Gastrocnemius medialis (tissue), 4 donors: ENCODE data around the gene S100A11. TPM values are rescaled to one million over a fixed set of nuclear protein-coding genes. Genes with fewer than 3 reads are reported as not detected.

ENCODE experiments used
- ATAC-seq, 2 donors: fragments of 150-250 bp; one replicate each; pipeline ENCODE4 v1.9.1; 2016
- DNase-seq, 2 donors: peaks; one replicate each; pipeline ENCODE4 v3.0.0-alpha.2; 2019
- H3K27ac ChIP-seq, 4 donors: fragments of 200-600 bp; sonication (generic); 1 replicate in 1 of 4; 2 replicates in 3 of 4; pipeline ENCODE4 v1.5.1; 2016 to 2018; ENCODE audit warnings: mild to moderate bottlenecking in 2 of 4, moderate library complexity in 1 of 4
- H3K27me3 ChIP-seq, 3 donors: fragments of 200-600 bp; sonication (generic) in 2 of 3; 1 replicate in 1 of 3; 2 replicates in 2 of 3; pipeline versions ENCODE4 v1.5.1 to v1.6.0; 2016 to 2019; ENCODE audit warnings: mild to moderate bottlenecking in 1 of 3, moderate library complexity in 1 of 3
- H3K36me3 ChIP-seq, 2 donors: fragments of 200-600 bp; sonication (generic) in 1 of 2; one replicate each; pipeline ENCODE4 v1.5.1; 2017 to 2018
- H3K4me1 ChIP-seq, 2 donors: fragments of 200-600 bp; sonication (generic) in 1 of 2; one replicate each; pipeline ENCODE4 v1.5.1; 2016 to 2017; ENCODE audit warnings: mild to moderate bottlenecking in 2 of 2
- H3K4me3 ChIP-seq, 4 donors: fragments of 200-600 bp; sonication (generic) in 3 of 4; 1 replicate in 1 of 4; 2 replicates in 3 of 4; pipeline ENCODE4 v1.5.1; 2016 to 2019; ENCODE audit warnings: mild to moderate bottlenecking in 2 of 4
- H3K9me3 ChIP-seq, 3 donors: fragments of 200-600 bp; sonication (generic) in 2 of 3; 1 replicate in 1 of 3; 2 replicates in 2 of 3; pipeline ENCODE4 v1.5.1; 2016 to 2019
- CTCF ChIP-seq, 5 experiments: fragments of 450-650 bp in 3 of 5; fragments of 200-600 bp in 2 of 5; sonication (generic) in 2 of 5; IDR thresholded peaks in 4 of 5; conservative IDR thresholded peaks in 1 of 5; 1 replicate in 4 of 5; 2 replicates in 1 of 5; pipeline ENCODE4 v1.5.1; 2016 to 2019; ENCODE audit warnings: antibody characterized with exemption in 5 of 5, mild to moderate bottlenecking in 3 of 5, moderate library complexity in 3 of 5
- POLR2A ChIP-seq, 2 donors: fragments of 450-650 bp; IDR thresholded peaks; one replicate each; pipeline ENCODE4 v1.6.1; 2017; ENCODE audit warnings: antibody characterized with exemption in 2 of 2, mild to moderate bottlenecking in 2 of 2, moderate library complexity in 2 of 2
- in situ Hi-C, 4 donors: fragments of 200-750 bp; cut with MboI; loops; one replicate each; pipeline versions ENCODE4 v1.15.0 to v1.8.0; 2017; ENCODE audit warnings: low sequenced_read_pairs in 4 of 4
- intact Hi-C: fragments of 100-400 bp; cut with DNase I; formaldehyde crosslinking; loops from one replicate; pipeline ENCODE4 v1.15.1; 2023; ENCODE audit warnings: low total_unique reads
- total RNA-seq, 4 donors: library from RNA; depleted of rRNA; stranded (reverse); fragments of >200 nt; gene quantifications; one replicate each; pipeline versions ENCODE4 v1.1.0 to v1.2.3, GENCODE V29; 2016

Gene S100A11
- total RNA-seq, 4 donors from 2014 or later = 8.4 to 66.2 (median 29.8) TPM

GRCh38 chr1:152005360-152005912 lies 31.4 kb downstream of the S100A11 start:
- Histone ChIP-seq H3K9me3 (no peaks in the 10 kb centered on the region), H3K4me3 (no peak overlapping the region), H3K27me3 (peaks cover 0 to 3% (median 0%) of the 10 kb centered on the region in 3 donors), H3K27ac (no peak overlapping the region), H3K4me1 (no peaks in the 10 kb centered on the region), H3K36me3 (no peaks in the 10 kb centered on the region)
- DNase-seq (no peak), ATAC-seq (no peak)
- intact Hi-C loops (no loop called here), in situ Hi-C loops (no loop called here)
- TF ChIP-seq CTCF (IDR thresholded peaks at IDR 0.05 in 4 of 5, conservative IDR thresholded peaks at IDR 0.05 in 1 of 5) (no peak), POLR2A (IDR thresholded peaks at IDR 0.05) (no peak)

- Histone ChIP-seq H3K27ac (no peak overlapping the region), H3K4me1 (no peaks in the 10 kb centered on the region), H3K36me3 (no peaks in the 10 kb centered on the region), H3K9me3 (no peaks in the 10 kb centered on the region), H3K27me3 (no peaks in the 10 kb centered on the region), H3K4me3 (no peak overlapping the region)
- TF ChIP-seq CTCF (IDR thresholded peaks at IDR 0.05 in 4 of 5, conservative IDR thresholded peaks at IDR 0.05 in 1 of 5) = no peak
- DNase-seq (no peak), ATAC-seq (no peak)
- in situ Hi-C loops (no loop called here), intact Hi-C loops (no loop called here)
Observed at GRCh38 chr1:152003846-152004442, 32.9 kb downstream of the S100A11 start.

- no peaks in the 10 kb centered on the region for H3K9me3 ChIP-seq
- H3K27ac ChIP-seq = no peak overlapping the region
- no peaks in the 10 kb centered on the region for H3K27me3 ChIP-seq
- intact Hi-C loops (no loop called here), in situ Hi-C loops (no loop called here)
- DNase-seq = no peak
- no peak overlapping the region for H3K4me3 ChIP-seq
- TF ChIP-seq POLR2A (IDR thresholded peaks at IDR 0.05) (no peak), CTCF (IDR thresholded peaks at IDR 0.05 in 4 of 5, conservative IDR thresholded peaks at IDR 0.05 in 1 of 5) (no peak)
- no peak for ATAC-seq
- H3K36me3 ChIP-seq = no peaks in the 10 kb centered on the region
- no peaks in the 10 kb centered on the region for H3K4me1 ChIP-seq
Observed at GRCh38 chr1:152002960-152003359, 33.8 kb downstream of the S100A11 start.

GRCh38 chr1:152001631-152002584 lies 34.9 kb downstream of the S100A11 start:
- in situ Hi-C loops = no loop called here
- H3K27ac ChIP-seq = no peak overlapping the region

More at GRCh38 chr1:152001631-152002584, 34.9 kb downstream of the S100A11 start:
- Histone ChIP-seq H3K4me3 (no peak overlapping the region), H3K9me3 (no peaks in the 10 kb centered on the region), H3K4me1 (no peaks in the 10 kb centered on the region), H3K36me3 (no peaks in the 10 kb centered on the region), H3K27me3 (no peaks in the 10 kb centered on the region)
- ATAC-seq = peak; percentile 60 to 66
- TF ChIP-seq POLR2A (IDR thresholded peaks at IDR 0.05) (no peak), CTCF (IDR thresholded peaks at IDR 0.05 in 4 of 5, conservative IDR thresholded peaks at IDR 0.05 in 1 of 5) (peak; percentile 78 to 92 (median 79))
- intact Hi-C loops = loop anchor here (2.0 kb wide), 1 partner anchor 67 kb away; no protein-coding TSS in a partner anchor
- peak; percentile 45 to 76 for DNase-seq
